ENCODE data around the gene MRPS5.

Gene MRPS5

GRCh38 chr2:95061601-95062183 is 59.9 kb downstream of the MRPS5 start:
- Histone ChIP-seq H3K27ac (no peak overlapping the region), H3K36me3 (no peaks in the 10 kb centered on the region), H3K27me3 (peaks cover 0 to 38% of the 10 kb centered on the region in 2 donors), H3K4me1 (no peaks in the 10 kb centered on the region), H3K4me3 (no peak overlapping the region), H3K9me3 (no peaks in the 10 kb centered on the region)
- intact Hi-C loops (cut with DNase I; ENCODE audit: low total_unique reads), result no loop called here
- peak in 1 of 2 donors; percentile 50 for DNase-seq
- no peak for TF ChIP-seq CTCF (IDR thresholded peaks at IDR 0.05)

- H3K36me3 ChIP-seq, result no peaks in the 10 kb centered on the region
- no peak overlapping the region for H3K27ac ChIP-seq
- no peaks in the 10 kb centered on the region for H3K9me3 ChIP-seq
- peak in 1 of 2 donors; percentile 9 for DNase-seq
- peaks cover 0 to 38% of the 10 kb centered on the region in 2 donors for H3K27me3 ChIP-seq
- H3K4me1 ChIP-seq, result no peaks in the 10 kb centered on the region
- no peak overlapping the region for H3K4me3 ChIP-seq
- intact Hi-C loops (cut with DNase I; ENCODE audit: low total_unique reads), result no loop called here
- TF ChIP-seq CTCF (IDR thresholded peaks at IDR 0.05), result no peak
Measured at GRCh38 chr2:95061119-95061512, 60.5 kb downstream of the MRPS5 start.

GRCh38 chr2:95060446-95061118 is 61.0 kb downstream of the MRPS5 start:
- no peak for TF ChIP-seq CTCF (IDR thresholded peaks at IDR 0.05)
- Histone ChIP-seq H3K27ac (no peak overlapping the region), H3K4me3 (no peak overlapping the region), H3K36me3 (no peaks in the 10 kb centered on the region), H3K9me3 (no peaks in the 10 kb centered on the region), H3K4me1 (no peaks in the 10 kb centered on the region), H3K27me3 (peaks cover 0 to 43% of the 10 kb centered on the region in 2 donors)
- no peak for DNase-seq
- intact Hi-C loops (cut with DNase I; ENCODE audit: low total_unique reads), result no loop called here

DNA sequence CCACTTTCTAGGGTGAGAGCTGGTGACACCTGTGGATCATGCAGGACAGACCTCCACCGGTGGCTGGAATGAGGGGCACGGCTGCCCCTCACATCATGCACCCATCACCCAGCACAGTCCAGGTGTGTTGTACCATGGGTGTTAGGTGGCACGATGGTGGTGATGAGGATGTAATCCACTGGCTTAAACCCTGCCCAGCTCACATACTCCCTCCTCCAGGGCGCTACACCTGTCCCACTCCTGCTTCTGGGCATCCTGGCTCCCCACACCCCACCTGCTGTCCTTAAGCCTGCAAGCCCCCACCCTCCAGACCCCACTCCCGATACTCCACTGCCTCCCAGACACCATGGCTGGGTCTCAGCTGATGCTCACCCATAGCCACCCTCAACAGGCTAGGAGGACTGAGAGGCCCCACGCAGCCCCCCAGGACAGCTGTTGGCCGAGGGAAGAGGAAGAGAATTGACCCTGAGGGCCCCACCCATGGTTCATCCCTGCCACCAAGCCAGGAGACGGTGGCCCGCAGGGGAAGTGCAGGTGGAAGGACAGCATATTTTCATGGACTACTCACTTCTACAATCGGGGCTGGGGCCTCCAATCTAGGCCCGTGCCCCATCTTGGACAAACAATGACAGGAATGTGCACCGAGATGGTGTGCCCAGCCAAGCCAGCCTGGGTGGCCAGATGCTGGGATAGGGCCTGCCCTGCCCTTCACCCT is 61.8 kb downstream of the MRPS5 start:
- DNase-seq, result peak in 1 of 2 donors; percentile 40
- no peak overlapping the region for H3K27ac ChIP-seq
- intact Hi-C loops (cut with DNase I; ENCODE audit: low total_unique reads), result no loop called here

More for the DNA sequence above, 61.8 kb downstream of the MRPS5 start:
- Histone ChIP-seq H3K36me3 (no peaks in the 10 kb centered on the region), H3K4me1 (no peaks in the 10 kb centered on the region), H3K4me3 (no peak overlapping the region), H3K27me3 (peaks cover 0 to 43% of the 10 kb centered on the region in 2 donors), H3K9me3 (no peaks in the 10 kb centered on the region)
- no peak for TF ChIP-seq CTCF (IDR thresholded peaks at IDR 0.05)

Measured in tibial artery (tissue), 4 donors.